HG03066 (cell line): Measurements from ENCODE around the gene NAALADL2.

Experiments used
- ATAC-seq: cut with Tn5 transposase; IDR thresholded peaks from one replicate; pipeline ENCODE4 v1.9.1; 2021; ENCODE audit warnings: low read depth; ENCODE audit not compliant: unreplicated experiment

The NAALADL2 gene

GRCh38 chr3:175857666-175858270, 998.6 kb downstream of the NAALADL2 start:
- ATAC-seq = no peak
